OCI-LY7 (cell line): ENCODE results near the gene HERC5. TPM values are rescaled to one million over a fixed set of nuclear protein-coding genes. Genes with fewer than 3 reads are reported as not detected.

ENCODE experiments used
- Bru-seq: library from RNA; stranded (reverse); fragments of 400-500 nt; gene quantifications from one replicate; lab custom pipeline; 2021; lab: Mats Ljungman, UMichigan
- BruChase-seq, 2 experiments: library from RNA; stranded (reverse); fragments of 400-500 nt; gene quantifications; one replicate each; lab custom pipeline; 2021; lab: Mats Ljungman, UMichigan
- BruUV-seq: library from RNA; stranded (reverse); fragments of 400-500 nt; replicated peaks from 2 replicates; lab custom pipeline; 2021; lab: Mats Ljungman, UMichigan
- CTCF ChIA-PET: fragments of 300-600 bp; sonication (Branson Sonifier 250); formaldehyde crosslinking; loops from one replicate; lab custom pipeline; 2022; ENCODE audit warnings: antibody characterized with exemption; ENCODE audit not compliant: unreplicated experiment; lab: Charles Lee
- POLR2A ChIA-PET: fragments of 300-600 bp; sonication (Branson Sonifier 250); formaldehyde crosslinking; loops from one replicate; lab custom pipeline; 2022; ENCODE audit warnings: antibody characterized with exemption; lab: Charles Lee
- DNase-seq: peaks from one replicate; pipeline ENCODE4 v3.0.0-alpha.2; 2015; ENCODE audit warnings: low spot score
- H2AFZ ChIP-seq: fragments of 200-600 bp; sonication (generic), shearing (Covaris generic); 2 replicates; pipeline ENCODE4 v1.6.1; 2014; ENCODE audit warnings: mild to moderate bottlenecking, antibody characterized with exemption, low read length, moderate library complexity
- H3K27ac ChIP-seq: fragments of 200-600 bp; sonication (generic); 2 replicates; pipeline ENCODE4 v1.5.1; 2014; ENCODE audit warnings: mixed run types, low read depth, mild to moderate bottlenecking, moderate library complexity, low read length, inconsistent platforms; ENCODE audit not compliant: poor library complexity, severe bottlenecking
- H3K36me3 ChIP-seq: fragments of 200-600 bp; sonication (generic); 2 replicates; pipeline ENCODE4 v1.6.1; 2014; ENCODE audit warnings: mild to moderate bottlenecking, antibody characterized with exemption, low read length, moderate library complexity, mixed read lengths; ENCODE audit not compliant: insufficient read depth
- H3K4me1 ChIP-seq: fragments of 200-600 bp; sonication (generic); 2 replicates; pipeline ENCODE4 v1.5.1; 2014; ENCODE audit warnings: mild to moderate bottlenecking, low read length; ENCODE audit not compliant: insufficient read depth, poor library complexity, severe bottlenecking
- H3K4me2 ChIP-seq: fragments of 200-600 bp; sonication (generic); 2 replicates; pipeline ENCODE4 v1.6.1; 2014; ENCODE audit warnings: mild to moderate bottlenecking, low read length
- H3K4me3 ChIP-seq: fragments of 200-600 bp; sonication (generic); 2 replicates; pipeline ENCODE4 v1.5.1; 2014; ENCODE audit warnings: mild to moderate bottlenecking, low read depth, low read length; ENCODE audit not compliant: poor library complexity, severe bottlenecking
- H3K79me2 ChIP-seq: fragments of 200-600 bp; sonication (generic); 2 replicates; pipeline ENCODE4 v1.6.1; 2016; ENCODE audit warnings: low read depth, mild to moderate bottlenecking, low read length, moderate library complexity, mixed read lengths; ENCODE audit not compliant: insufficient read depth
- H3K9me2 ChIP-seq: fragments of 200-600 bp; sonication (generic); 2 replicates; pipeline ENCODE4 v1.6.1; 2016; ENCODE audit warnings: mild to moderate bottlenecking, low read length, mixed read lengths; ENCODE audit not compliant: insufficient read depth
- H3K9me3 ChIP-seq: fragments of 200-600 bp; sonication (generic); 2 replicates; pipeline ENCODE4 v1.6.1; 2014; ENCODE audit warnings: mild to moderate bottlenecking, mixed run types, low read length, mixed read lengths
- H4K20me1 ChIP-seq: fragments of 200-600 bp; sonication (generic); 2 replicates; pipeline ENCODE4 v1.6.1; 2014; ENCODE audit warnings: mild to moderate bottlenecking, antibody characterized with exemption, low read length, moderate library complexity, mixed read lengths; ENCODE audit not compliant: insufficient read depth
- CTCF ChIP-seq: fragments of 200-600 bp; sonication (generic); conservative IDR thresholded peaks from 2 replicates; pipeline ENCODE4 v1.5.1; 2014; ENCODE audit warnings: mild to moderate bottlenecking, antibody characterized with exemption, low read length, moderate library complexity, mixed read lengths
- EZH2phosphoT487 ChIP-seq: fragments of 200-600 bp; sonication (generic); IDR thresholded peaks from 2 replicates; pipeline ENCODE4 v1.6.1; 2018; ENCODE audit warnings: low read depth, borderline replicate concordance, mild to moderate bottlenecking, mixed run types, antibody characterized with exemption, low read length, moderate library complexity, mixed read lengths
- intact Hi-C: fragments of 100-400 bp; cut with micrococcal nuclease; formaldehyde crosslinking; loops from one replicate; pipeline ENCODE4 v1.10.0; 2022; ENCODE audit not compliant: unreplicated experiment
- long read RNA-seq: library from polyadenylated mRNA; stranded (forward); transcript quantifications from one replicate; pipeline ENCODE4 v2.0.0, GENCODE V29; 2022
- total RNA-seq, 2 experiments: library from RNA; depleted of rRNA in 1 of 2; stranded (reverse); fragments of >200 nt in 1 of 2; shearing (Covaris generic) in 1 of 2; gene quantifications; 2 replicates each; pipeline ENCODE4 v1.2.3, GENCODE V29; 2014 to 2022

Gene HERC5
- 0.18 TPM in 1 of 2 replicates, not detected in the other for total RNA-seq (2014; rRNA removed; shearing (Covaris generic))
- not detected in 2 replicates for total RNA-seq (2022)
- percentile 10 among the genes with signal in this experiment for Bru-seq, nascent RNA
- BruChase-seq, experiment 1, labeled RNA remaining after a 6-hour chase = percentile 9 among the genes with signal in this experiment
- BruChase-seq, experiment 2, labeled RNA remaining after a 2-hour chase = percentile 10 among the genes with signal in this experiment
- long read RNA-seq = 0 reads

GRCh38 chr4:88456670-88457306, at the start of gene HERC5:
Gene HERC5, plus strand, starts transcription at chr4:88457119. Its CDS starts 151 bp downstream, at chr4:88457270.
- intact Hi-C loops = no loop called here
- H3K4me2 ChIP-seq = peak within 1 kb of the TSS; percentile 60
- TF ChIP-seq EZH2phosphoT487 (no peak), CTCF (peak; percentile 44)
- peak within 1 kb of the TSS; percentile 66 for H3K4me3 ChIP-seq
- no peak within 1 kb of the TSS for H3K27ac ChIP-seq
- POLR2A ChIA-PET = no interaction called here
- CTCF ChIA-PET = no interaction called here
- BruUV-seq = no TSS peak
- DNase-seq = peak; percentile 80
- no peaks in the 10 kb centered on the region for H3K9me3 ChIP-seq
- peak within 1 kb of the TSS; percentile 63 for H2AFZ ChIP-seq
- H3K9me2 ChIP-seq = no peaks in the 10 kb centered on the region
- H4K20me1 ChIP-seq = no peaks in the 10 kb centered on the region
- no peaks in the 10 kb centered on the region for H3K79me2 ChIP-seq
- peaks cover 11% of the 10 kb centered on the region for H3K4me1 ChIP-seq
- H3K36me3 ChIP-seq = no peaks in the 10 kb centered on the region

GRCh38 chr4:88409206-88409605, 47.7 kb upstream of the HERC5 start:
- no peak for DNase-seq
- ChIA-PET CTCF (no interaction called here), POLR2A (no interaction called here)
- Histone ChIP-seq H2AFZ (no peak overlapping the region), H3K4me2 (no peak overlapping the region), H3K9me2 (no peaks in the 10 kb centered on the region), H4K20me1 (no peaks in the 10 kb centered on the region), H3K27ac (no peak overlapping the region), H3K4me3 (no peak overlapping the region), H3K36me3 (no peaks in the 10 kb centered on the region), H3K79me2 (no peaks in the 10 kb centered on the region), H3K4me1 (no peaks in the 10 kb centered on the region), H3K9me3 (no peaks in the 10 kb centered on the region)
- TF ChIP-seq CTCF (no peak), EZH2phosphoT487 (no peak)
- intact Hi-C loops = no loop called here
- no TSS peak for BruUV-seq

- no peak for DNase-seq
- no peaks in the 10 kb centered on the region for H3K4me1 ChIP-seq
- H3K79me2 ChIP-seq = no peaks in the 10 kb centered on the region
- H2AFZ ChIP-seq = no peak overlapping the region
- intact Hi-C loops = no loop called here
- no peaks in the 10 kb centered on the region for H3K36me3 ChIP-seq
- H3K27ac ChIP-seq = no peak overlapping the region
- H4K20me1 ChIP-seq = no peaks in the 10 kb centered on the region
- H3K9me3 ChIP-seq = no peaks in the 10 kb centered on the region
- BruUV-seq = no TSS peak
- no peaks in the 10 kb centered on the region for H3K9me2 ChIP-seq
- ChIA-PET CTCF (no interaction called here), POLR2A (no interaction called here)
- TF ChIP-seq CTCF (no peak), EZH2phosphoT487 (no peak)
- no peak overlapping the region for H3K4me2 ChIP-seq
- no peak overlapping the region for H3K4me3 ChIP-seq
Measured at GRCh38 chr4:88409789-88410188, 47.1 kb upstream of the HERC5 start.
